B cell (primary cell): ENCODE data around the gene MAD2L2. TPM values are rescaled to one million over a fixed set of nuclear protein-coding genes. Genes with fewer than 3 reads are reported as not detected.

ENCODE experiments used
- ATAC-seq: fragments of 200-7000 bp; cut with Tn5 transposase; one replicate; pipeline ENCODE4 v1.10.0; 2021; ENCODE audit warnings: low read depth, mild to moderate bottlenecking, moderate number of reproducible peaks, moderate library complexity
- CTCF ChIA-PET: fragments of 350-600 bp; sonication (Branson Sonifier 250); formaldehyde crosslinking; loops from one replicate; lab custom pipeline; 2021; ENCODE audit warnings: antibody characterized with exemption, inconsistent platforms; lab: Charles Lee
- POLR2A ChIA-PET: fragments of 350-600 bp; sonication (Branson Sonifier 250); formaldehyde crosslinking; loops from one replicate; lab custom pipeline; 2021; ENCODE audit warnings: antibody characterized with exemption; lab: Charles Lee
- DNase-seq: peaks from one replicate; pipeline ENCODE4 v3.0.0; 2013
- H2AFZ ChIP-seq: 2 replicates; pipeline ENCODE4 v1.6.1; 2012; ENCODE audit warnings: mild to moderate bottlenecking, low read depth, low read length; ENCODE audit not compliant: insufficient read depth, poor library complexity, severe bottlenecking
- H3K27ac ChIP-seq, 2 donors: 1 replicate in 1 of 2; 2 replicates in 1 of 2; pipeline ENCODE4 v1.5.1; 2012 to 2013; ENCODE audit warnings: low read length in 2 of 2, mild to moderate bottlenecking in 2 of 2, moderate library complexity in 1 of 2
- H3K27me3 ChIP-seq, 4 experiments: fragments of 200-600 bp in 1 of 4; sonication (generic) in 1 of 4; replicated peaks in 1 of 4; 1 replicate in 2 of 4; 2 replicates in 2 of 4; pipeline versions ENCODE4 v1.6.1 to v1.7.0; 2013 to 2016; ENCODE audit warnings: low read length in 3 of 4, mild to moderate bottlenecking in 2 of 4, mixed read lengths in 1 of 4, moderate library complexity in 1 of 4; ENCODE audit not compliant: insufficient read depth in 4 of 4, control insufficient read depth in 3 of 4; ENCODE audit errors: control extremely low read depth in 1 of 4
- H3K36me3 ChIP-seq, 2 experiments: replicated peaks in 1 of 2; 1 replicate in 1 of 2; 2 replicates in 1 of 2; pipeline versions ENCODE4 v1.6.1 to v1.7.1; 2013; ENCODE audit warnings: low read length in 1 of 2; ENCODE audit not compliant: insufficient read depth in 2 of 2, control insufficient read depth in 1 of 2; ENCODE audit errors: control extremely low read depth in 1 of 2, extremely low read depth in 1 of 2
- H3K4me1 ChIP-seq, 2 donors: fragments of 200-600 bp in 1 of 2; sonication (generic) in 1 of 2; 1 replicate in 1 of 2; 2 replicates in 1 of 2; pipeline versions ENCODE4 v1.5.1 to v1.6.1; 2013 to 2017; ENCODE audit warnings: low read length in 2 of 2; ENCODE audit not compliant: control insufficient read depth in 2 of 2, insufficient read depth in 2 of 2
- H3K4me2 ChIP-seq: replicated peaks from 2 replicates; pipeline ENCODE3; 2012; ENCODE audit warnings: mild to moderate bottlenecking, low read depth, low read length; ENCODE audit not compliant: poor library complexity, severe bottlenecking
- H3K4me3 ChIP-seq, 5 experiments: fragments of 200-600 bp in 1 of 5; sonication (generic) in 1 of 5; 1 replicate in 3 of 5; 2 replicates in 2 of 5; pipeline versions ENCODE4 v1.5.1 to v1.7.0; 2011 to 2016; ENCODE audit warnings: low read length in 4 of 5, mild to moderate bottlenecking in 4 of 5, low read depth in 2 of 5, control low read depth in 1 of 5, moderate library complexity in 1 of 5; ENCODE audit not compliant: insufficient read depth in 1 of 5; ENCODE audit errors: control extremely low read depth in 1 of 5, extremely low read depth in 1 of 5
- H3K79me2 ChIP-seq: fragments of 200-600 bp; sonication (generic); one replicate; pipeline ENCODE4 v1.6.0; 2016; ENCODE audit warnings: low read length; ENCODE audit not compliant: control insufficient read depth, insufficient read depth
- H3K9ac ChIP-seq: fragments of 200-600 bp; sonication (generic); 2 replicates; pipeline ENCODE4 v1.6.1; 2017; ENCODE audit warnings: mild to moderate bottlenecking, low read length, moderate library complexity
- H3K9me3 ChIP-seq, 3 donors: one replicate each; pipeline versions ENCODE4 v1.6.1 to v1.7.1; 2013; ENCODE audit warnings: low read length in 2 of 3; ENCODE audit not compliant: control insufficient read depth in 2 of 3, insufficient read depth in 1 of 3; ENCODE audit errors: control extremely low read depth in 1 of 3
- H4K20me1 ChIP-seq: 2 replicates; pipeline ENCODE4 v1.6.0; 2012; ENCODE audit warnings: mild to moderate bottlenecking, low read length; ENCODE audit not compliant: insufficient read depth, control insufficient read depth, poor library complexity, severe bottlenecking
- H3K27ac Mint-ChIP-seq: one replicate; pipeline ENCODE4 v1.8.0; 2021; ENCODE audit warnings: mixed read lengths
- H3K27me3 Mint-ChIP-seq: one replicate; pipeline ENCODE4 v1.8.0; 2021; ENCODE audit warnings: mixed read lengths
- H3K4me1 Mint-ChIP-seq: one replicate; pipeline ENCODE4 v1.8.0; 2021; ENCODE audit warnings: mixed read lengths
- H3K4me3 Mint-ChIP-seq: one replicate; pipeline ENCODE4 v1.8.0; 2021; ENCODE audit warnings: mixed read lengths
- H3K9me3 Mint-ChIP-seq: one replicate; pipeline ENCODE4 v1.8.0; 2022; ENCODE audit warnings: mixed read lengths; ENCODE audit not compliant: insufficient read depth
- CTCF ChIP-seq: fragments of 200-600 bp; IDR thresholded peaks from one replicate; pipeline ENCODE4 v1.8.0; 2022; ENCODE audit warnings: antibody characterized with exemption, mild to moderate bottlenecking
- EZH2 ChIP-seq: IDR thresholded peaks from 2 replicates; pipeline ENCODE4 v1.6.1; 2012; ENCODE audit warnings: borderline replicate concordance, low read depth, mild to moderate bottlenecking, moderate library complexity, low read length; ENCODE audit not compliant: insufficient read depth, poor library complexity, severe bottlenecking
- WGBS: methylation state at CpG from one replicate; pipeline ENCODE4 v1.1.5; 2013; ENCODE audit warnings: missing lambda C conversion rate; ENCODE audit not compliant: insufficient coverage; 5-methylcytosine and 5-hydroxymethylcytosine counted together
- intact Hi-C: fragments of 100-400 bp; cut with micrococcal nuclease; formaldehyde crosslinking; loops from one replicate; pipeline ENCODE4 v1.10.0; 2022
- polyA plus RNA-seq: library from polyadenylated mRNA; depleted of rRNA; stranded (reverse); fragments of >200 nt; gene quantifications from 2 replicates; pipeline ENCODE4 v1.2.3, GENCODE V29; 2012
- total RNA-seq, 2 donors: library from RNA; stranded (reverse); fragments of 120-200 nt in 1 of 2; gene quantifications; 1 replicate in 1 of 2; 2 replicates in 1 of 2; pipeline versions ENCODE4 v1.2.3 to v1.2.4, GENCODE V29; 2013 to 2022

The MAD2L2 gene
- total and polyA plus RNA-seq, 2 donors (not counting 1 experiment from before 2014, with no cell fraction given): 29.0 to 42.2 TPM

- POLR2A ChIA-PET: no interaction called here
Measured at GRCh38 chr1:11704691-11705475, 23.9 kb upstream of the MAD2L2 start.

More at GRCh38 chr1:11704691-11705475, 23.9 kb upstream of the MAD2L2 start:
- CTCF ChIA-PET: interaction anchor here (1.3 kb wide), 1 partner anchor 59 kb away, joined by 3 read pairs; no protein-coding TSS in a partner anchor
- ATAC-seq (no peak), DNase-seq (no peak)
- no peaks in the 10 kb centered on the region for H3K36me3 ChIP-seq
- H3K4me1 ChIP-seq: no peaks in the 10 kb centered on the region
- H3K27me3 ChIP-seq: peaks cover 0 to 16% (median 2%) of the 10 kb centered on the region in 4 experiments
- Mint-ChIP-seq H3K9me3 (no peaks in the 10 kb centered on the region), H3K27ac (no peak overlapping the region), H3K27me3 (peaks cover 13% of the 10 kb centered on the region), H3K4me3 (no peak overlapping the region), H3K4me1 (no peaks in the 10 kb centered on the region)
- H3K4me2 ChIP-seq: no peak overlapping the region
- no peaks in the 10 kb centered on the region for H3K9me3 ChIP-seq
- no peak overlapping the region for H3K4me3 ChIP-seq
- 80% methylated on average over 20 of the region's 22 CpGs for WGBS
- no peak overlapping the region for H2AFZ ChIP-seq
- H3K9ac ChIP-seq: no peak overlapping the region
- no peak overlapping the region for H3K27ac ChIP-seq
- intact Hi-C loops: no loop called here
- no peaks in the 10 kb centered on the region for H4K20me1 ChIP-seq
- TF ChIP-seq CTCF: no peak
- TF ChIP-seq EZH2: no peak
- no peaks in the 10 kb centered on the region for H3K79me2 ChIP-seq
